Measurements from ENCODE around the gene GPBP1L1.
"Not testable (repeated sequence)": the region's sequence is repeated elsewhere in the genome, so short reads cannot be mapped to it uniquely, and the experiment has no call there.

Gene GPBP1L1

DNA sequence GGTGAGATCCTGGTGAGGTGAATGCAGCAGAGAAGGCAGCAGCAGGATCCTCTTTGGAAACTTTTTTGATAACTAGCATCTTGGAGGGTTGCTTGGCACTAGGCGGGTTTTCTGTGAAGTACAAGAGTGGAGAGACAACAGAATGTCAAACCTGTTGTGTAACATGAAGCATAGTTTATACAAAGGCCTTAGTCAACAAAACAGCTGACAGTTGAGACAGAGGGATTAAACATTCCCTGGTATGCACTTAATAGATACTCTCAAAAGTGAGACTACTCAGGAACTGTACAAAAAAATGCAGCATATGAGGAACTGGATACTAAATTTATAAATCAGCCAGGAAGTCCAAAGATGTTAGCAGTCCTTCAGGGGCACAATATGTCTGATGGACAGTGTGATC is 46.0 kb downstream of the GPBP1L1 start:
- DNase-seq (ENCODE audit: low spot score), result no peak

DNA sequence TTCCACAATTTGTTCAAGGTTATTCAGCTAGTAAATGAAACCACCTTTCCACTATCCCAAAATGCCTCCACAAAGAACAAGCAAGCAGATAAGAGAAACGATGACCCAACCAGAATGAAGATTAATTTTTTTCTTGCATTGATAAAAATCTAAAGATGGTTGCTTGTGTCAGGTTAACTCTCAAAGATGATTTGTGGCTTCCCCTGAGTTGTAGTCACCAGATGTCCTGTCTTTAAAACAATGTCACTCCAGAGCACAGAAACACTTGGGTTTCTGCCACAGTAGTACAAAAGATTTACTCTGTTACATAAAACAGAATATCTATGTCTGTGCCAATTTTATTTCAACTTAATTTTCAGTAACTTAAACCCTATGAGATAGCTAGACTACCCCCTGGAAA is 51.1 kb downstream of the GPBP1L1 start:
- no peak for DNase-seq (ENCODE audit: low spot score)

DNA sequence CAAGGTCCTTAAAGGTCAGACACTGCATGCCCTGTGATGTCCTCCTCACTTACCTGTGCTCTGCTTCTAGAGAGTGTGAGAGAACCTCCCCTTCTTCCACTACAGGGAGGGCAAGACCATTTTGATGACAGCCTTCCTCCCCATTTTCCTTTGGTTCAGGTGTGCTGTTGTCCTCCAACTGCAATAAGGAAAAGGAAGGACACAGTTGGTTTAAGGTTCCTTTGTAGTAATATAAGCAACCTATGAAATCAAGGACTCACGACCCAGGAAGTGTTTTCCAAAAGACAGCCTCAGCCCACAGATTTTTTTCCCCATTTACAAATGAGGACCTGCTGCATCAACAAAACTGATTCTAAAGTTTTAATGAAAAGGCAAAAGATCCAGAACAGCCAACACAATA is 55.9 kb downstream of the GPBP1L1 start:
- DNase-seq (ENCODE audit: low spot score), result no peak

DNA sequence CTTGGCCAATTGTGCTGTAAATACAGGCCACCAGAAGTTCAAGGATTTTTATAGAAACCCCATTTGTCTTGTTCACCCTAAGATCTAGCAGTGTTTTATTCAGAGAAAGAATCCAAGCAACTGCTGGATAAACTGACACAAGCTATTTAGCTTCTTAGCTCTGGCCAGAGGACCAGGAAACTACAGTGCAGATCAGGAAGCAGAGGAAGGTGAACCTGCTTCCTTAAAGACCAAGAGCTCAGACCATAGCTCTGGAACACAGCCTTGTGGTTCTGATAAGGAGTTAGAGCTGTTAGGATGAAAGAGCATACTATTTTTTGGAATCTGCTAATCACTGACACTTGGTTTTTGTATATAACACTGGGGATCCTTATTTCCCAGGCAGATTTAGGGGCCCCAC is 57.3 kb downstream of the GPBP1L1 start:
- no peak for DNase-seq (ENCODE audit: low spot score)

DNA sequence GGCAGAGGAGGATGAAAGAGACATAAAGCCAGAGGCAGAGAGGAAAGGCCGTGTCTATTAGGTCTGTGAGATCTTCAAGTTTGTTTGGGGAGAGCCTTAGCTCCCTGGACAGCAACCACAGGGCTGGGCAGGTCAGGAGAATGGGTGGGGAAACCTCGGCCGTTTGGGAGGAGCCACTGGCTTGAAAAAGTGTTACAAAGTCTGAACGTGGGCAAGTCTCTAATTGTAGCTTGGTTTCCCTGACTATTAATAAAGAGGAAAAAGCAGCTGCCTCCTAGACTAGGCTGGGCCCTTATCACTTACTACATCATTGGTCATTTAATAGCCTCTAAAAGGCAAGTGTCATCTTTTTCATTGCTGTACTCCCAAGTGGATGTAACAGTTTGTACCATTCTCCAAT is 62.4 kb downstream of the GPBP1L1 start, which contains the start of gene CCDC17:
Gene CCDC17 (minus strand): TSS at position 83 of the 400 bp plus-strand sequence. CDS start 145 bp downstream, outside the sequence.
- DNase-seq (ENCODE audit: low spot score), result no peak

DNA sequence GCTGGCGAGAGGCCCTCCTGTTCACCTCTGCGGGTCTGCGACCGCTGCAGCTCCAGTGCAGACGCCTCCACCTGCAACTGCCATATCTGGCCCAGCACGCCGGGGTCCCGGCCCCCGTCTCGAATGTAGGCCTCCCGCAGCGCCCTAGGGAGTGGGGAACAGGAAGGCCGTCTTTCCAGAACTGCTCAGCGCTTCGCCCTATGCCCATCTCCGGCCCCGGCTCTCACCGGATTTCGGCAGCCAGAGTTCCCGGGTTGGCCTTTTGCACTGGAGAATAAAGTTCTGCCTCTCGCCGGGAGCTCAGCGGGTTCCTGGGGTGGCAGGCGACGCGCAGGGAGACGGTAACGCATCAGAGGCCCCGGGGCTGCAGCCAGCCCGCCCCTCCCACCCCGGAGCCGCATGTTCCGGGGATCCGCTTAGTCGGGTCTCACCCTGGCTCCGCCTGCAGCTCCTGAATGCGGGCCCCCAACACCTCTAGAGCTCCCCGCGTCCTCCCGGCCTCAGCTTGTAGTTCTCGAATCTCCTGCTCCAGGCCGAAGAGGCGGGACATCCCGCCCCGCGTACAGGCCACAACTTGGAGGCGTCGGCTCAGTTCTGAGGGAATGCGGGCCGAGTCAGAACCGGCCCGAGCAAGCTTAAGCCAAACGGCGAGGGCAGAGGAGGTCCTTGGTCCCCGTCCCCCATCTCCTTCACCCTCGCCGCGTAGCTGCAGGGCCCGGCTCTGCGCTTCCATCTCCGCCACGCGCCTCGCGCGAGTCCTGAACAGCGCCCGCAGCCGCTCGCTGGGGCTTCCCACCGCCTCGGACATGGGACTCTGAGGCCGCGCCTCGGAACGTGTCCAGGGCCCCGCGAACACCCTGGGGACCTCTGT is 63.6 kb downstream of the GPBP1L1 start:
- DNase-seq (ENCODE audit: low spot score), result no peak

DNA sequence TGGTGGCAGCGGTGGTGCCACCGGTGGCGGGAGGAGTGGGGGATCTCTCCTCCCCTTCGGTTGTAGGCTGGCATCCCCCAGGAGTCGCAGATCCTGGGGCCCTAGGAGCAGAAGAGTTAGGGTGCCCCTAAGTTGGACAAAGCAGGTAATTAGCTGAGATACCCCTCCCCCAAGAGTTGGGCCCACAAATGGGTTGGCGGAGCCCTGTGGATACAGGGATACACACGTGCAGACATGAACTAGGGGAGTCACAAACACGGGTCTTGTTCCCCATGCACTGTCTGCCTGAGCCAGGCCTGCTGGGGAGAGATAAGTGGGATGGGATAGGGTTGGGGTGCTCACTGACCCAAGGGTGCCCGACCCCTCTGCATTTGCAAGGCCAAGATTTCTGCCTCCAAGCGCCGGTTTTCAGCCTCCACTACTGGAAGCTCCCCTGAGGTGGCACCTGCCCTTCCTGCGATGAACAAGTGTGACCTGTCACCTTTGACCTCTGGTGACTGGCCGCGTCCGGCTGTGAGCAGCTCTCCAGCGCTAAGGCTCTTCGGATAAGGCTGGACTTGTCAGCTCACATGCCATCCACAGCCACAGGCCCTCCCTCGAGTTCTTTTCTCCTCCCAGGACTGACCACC is 64.3 kb downstream of the GPBP1L1 start:
- DNase-seq (ENCODE audit: low spot score), result no peak

DNA sequence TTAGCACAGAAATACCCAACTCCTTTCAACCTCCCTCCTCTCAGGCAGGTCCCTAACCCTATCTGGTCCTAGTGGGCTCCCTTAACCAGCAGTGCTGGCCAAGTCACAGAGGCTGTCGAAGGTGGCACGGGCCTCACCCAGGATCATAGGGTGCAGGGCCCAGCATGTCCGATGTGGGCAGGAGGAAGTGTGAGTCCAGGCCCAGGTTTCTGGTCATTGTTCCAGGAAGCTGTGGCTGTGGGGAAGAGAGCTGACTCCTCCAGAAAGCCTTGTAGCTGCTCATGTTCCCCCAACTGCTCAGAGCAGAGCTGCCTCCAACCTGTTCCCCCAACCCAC is 64.9 kb downstream of the GPBP1L1 start:
- no peak for DNase-seq (ENCODE audit: low spot score)

DNA sequence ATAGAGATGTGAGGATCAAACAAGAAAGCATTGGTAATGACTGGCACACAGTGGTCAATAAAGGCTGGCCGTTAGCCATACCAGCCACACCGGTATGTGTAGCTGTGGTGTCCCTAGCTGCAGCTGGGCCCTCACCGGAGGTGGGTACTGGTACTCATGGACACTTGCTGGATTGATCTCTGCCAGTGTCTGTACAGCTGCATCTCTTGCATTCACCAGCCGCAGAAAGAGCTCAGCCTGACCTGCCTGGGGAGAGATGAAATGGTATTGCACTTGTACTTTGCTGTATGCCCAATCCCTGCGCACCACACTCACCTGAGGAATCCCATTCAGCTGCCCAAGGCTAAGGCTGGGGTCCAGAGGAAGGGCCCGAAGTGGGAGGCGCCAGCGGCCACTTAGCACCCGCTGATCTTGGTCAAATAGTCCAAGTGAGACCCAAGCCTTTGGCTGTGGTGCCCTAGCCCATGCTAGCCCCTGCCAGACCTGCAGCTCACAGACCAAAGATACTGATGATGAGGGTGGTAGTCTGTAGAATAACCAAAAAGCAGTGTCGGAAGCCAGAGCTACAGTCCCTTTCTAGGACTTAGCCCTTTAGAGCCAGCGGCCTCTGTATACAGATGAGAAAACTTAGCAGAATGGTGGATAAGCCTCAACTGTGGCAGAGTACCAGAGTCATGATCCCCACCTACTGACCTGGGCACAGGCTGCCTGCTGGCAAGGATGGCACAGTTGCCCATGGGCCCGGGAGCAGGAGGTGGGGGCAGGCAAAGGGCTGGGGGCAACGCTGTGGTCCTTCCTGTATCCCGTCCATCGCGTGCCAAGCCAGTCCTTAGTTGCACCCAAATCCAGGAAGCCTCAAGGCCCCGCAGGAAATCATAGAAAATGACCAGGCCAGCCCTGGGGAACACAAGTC is 65.5 kb downstream of the GPBP1L1 start:
- no peak for DNase-seq (ENCODE audit: low spot score)

DNA sequence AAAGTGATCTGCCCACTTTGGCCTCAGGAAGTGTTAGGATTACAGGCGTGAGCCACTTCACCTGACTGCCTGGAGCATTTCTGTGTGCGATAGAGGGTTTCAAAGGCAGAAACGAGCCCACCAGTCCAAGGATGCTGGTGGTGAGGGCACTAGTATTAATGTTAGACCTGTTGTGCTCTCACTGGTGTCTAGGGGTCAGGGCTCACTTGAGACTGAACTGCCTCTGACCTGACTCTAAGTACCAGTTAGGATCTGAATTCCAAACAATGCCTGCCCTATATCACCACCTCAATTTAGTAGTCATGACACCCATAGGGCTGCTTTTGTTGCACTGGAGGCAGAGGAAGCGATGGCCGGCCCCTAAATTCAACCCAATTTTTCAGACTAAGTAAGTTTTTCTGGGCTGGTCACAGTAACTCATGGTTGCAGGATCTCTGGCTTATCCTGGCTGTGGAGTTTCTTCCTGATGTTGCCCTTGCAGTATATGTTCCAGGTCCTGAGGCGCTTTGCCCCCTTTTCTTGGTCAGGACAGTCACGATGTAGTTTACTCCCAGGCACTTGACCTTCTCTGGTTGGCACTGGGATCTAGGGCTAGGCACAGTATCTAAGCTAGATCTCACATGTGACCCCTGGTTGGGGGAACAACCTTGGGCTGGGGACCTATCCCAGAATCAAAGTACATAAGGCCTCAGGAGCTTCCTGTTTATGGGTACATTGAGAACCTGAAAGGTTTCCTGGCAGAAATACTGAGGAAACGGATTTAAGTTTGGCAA is 67.0 kb downstream of the GPBP1L1 start:
- no peak for DNase-seq (ENCODE audit: low spot score)

DNA sequence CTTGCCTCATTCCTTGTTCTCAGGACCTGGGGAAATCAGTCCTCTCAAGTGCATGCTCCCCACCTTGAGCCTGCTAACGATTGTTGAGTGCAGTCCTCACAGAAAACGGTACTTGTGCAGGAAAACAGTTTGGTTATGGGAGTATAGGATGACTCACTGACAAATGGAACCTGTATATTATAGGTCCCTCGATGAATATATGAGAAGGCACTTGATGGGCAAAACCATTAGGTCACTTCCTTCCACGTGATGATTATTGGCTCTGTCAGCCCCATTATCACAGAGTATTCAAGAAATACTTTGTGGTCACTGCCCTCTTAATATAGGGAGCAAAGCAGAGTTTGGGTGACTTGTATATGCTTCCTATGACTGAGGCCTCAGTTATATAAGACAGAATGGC is 68.7 kb downstream of the GPBP1L1 start:
- DNase-seq (ENCODE audit: low spot score), result no peak

DNA sequence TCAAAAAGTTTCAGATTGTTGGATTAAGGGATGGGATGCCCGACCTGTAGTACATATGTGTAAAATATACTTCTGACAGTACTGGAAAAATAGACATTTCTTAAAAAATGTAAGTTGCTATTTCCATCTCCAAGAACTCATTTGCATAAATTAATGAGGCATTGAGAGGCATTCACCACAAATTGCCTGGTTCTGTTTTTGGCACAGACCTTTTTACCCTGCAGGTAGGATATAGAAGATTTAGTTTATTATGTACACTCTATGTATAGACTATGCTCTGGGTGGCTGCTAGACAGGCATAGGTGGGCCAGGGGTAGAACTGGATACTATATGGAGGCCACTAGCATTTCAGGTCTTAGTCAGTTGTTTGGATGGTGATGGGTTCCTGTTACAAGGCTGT is 70.4 kb downstream of the GPBP1L1 start:
- no peak for DNase-seq (ENCODE audit: low spot score)

DNA sequence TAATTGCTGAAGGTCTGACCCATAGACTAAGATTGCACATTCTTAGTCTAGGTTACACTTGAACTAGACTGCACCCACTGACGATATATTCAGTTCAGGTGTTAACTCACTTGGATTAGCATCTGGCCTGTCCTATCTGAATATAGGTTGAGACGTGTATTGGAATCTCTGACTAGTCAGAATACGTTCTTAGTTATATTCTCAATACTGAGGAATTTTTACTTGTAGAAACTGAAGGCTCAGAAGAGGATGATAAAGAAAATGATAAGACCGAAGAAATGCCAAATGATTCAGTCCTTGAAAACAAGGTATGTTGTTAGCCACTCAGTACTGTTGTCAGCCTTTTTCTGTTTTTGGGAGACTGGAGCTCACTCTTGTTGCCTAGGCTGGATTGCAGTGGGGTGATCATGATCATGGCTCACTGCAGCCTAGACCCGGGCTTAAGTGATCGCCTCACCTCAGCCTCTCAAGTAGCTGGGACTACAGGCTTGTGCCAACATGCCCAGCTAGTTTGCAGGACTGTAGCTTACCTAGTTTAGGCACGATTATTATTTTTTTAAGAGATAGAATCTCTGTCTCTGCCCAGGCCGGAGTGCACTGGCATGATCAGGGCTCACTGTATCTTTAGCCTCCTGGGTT is 73.3 kb downstream of the GPBP1L1 start:
- DNase-seq (ENCODE audit: low spot score), result no peak

DNA sequence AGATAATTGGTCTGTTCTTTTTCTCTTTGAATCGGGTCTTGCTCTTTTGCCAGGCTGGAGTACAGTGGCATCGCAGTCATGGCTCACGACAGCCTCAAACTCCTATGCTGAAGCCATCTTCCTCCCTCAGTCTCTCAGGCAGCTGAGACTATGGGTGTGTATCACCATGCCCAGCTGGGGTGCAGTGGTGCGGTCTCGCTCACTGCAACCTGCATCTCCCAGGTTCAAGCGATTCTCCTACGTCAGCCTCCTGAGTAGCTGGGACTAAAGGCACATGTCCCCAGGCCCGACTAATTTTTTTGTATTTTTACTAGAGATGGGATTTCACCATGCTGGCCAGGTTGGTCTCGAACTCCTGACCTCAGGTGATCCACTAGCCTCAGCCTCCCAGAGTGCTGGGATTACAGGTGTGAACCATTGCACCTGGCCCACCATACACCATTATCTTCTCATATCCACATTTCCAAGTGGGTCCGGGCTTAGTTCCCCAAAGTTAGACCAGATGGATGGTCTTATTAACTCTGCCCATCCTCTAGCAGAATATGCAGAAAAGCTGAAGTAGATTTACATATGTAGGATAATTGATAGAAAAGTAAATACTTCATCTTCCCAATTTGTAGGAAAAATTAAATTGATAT is 75.6 kb downstream of the GPBP1L1 start:
- DNase-seq (ENCODE audit: low spot score), result no peak

DNA sequence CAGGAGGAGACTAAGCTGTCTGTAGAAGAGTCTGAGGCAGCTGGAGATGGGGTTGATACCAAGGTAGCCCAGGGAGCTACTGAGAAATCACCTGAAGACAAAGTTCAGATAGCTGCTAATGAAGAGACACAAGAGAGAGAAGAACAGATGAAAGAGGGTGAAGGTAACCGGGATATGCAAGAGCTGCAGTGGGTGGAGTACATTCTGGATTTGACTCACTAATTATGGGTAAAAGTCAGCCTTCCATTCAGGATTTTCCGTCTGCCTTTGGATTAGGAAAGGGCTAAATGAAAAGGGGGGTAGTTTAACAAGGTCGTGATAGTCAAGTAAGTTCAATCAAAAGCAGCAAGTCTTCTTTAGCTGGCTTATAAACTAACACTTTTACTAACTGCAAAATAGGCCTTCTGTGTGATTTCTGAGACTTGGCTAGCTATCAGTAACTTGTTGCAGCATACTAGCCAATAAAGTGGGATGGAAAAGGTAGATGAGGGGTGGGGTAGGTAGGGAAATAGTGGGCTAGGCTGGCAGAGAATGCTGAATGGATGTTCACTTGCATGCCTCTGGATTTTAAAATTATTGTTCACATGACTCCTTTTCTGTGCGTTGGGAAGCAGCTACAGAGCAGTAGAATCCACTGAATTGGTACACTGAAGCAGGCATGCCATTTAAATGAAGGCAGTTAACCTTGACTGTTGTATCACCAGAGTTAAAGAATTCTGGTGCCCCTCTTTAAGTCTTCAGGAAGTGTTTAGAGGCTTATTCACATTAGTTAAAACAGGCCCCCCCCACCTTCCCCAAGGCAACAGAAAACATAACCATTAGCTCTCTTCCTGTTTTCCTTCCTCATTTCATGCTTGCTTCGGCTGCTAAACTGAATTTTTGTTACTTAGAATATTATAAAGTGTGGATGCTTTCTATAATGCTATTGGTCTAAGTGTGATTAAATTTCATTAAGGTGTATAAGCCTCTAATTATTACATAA is 77.9 kb downstream of the GPBP1L1 start:
- no peak for DNase-seq (ENCODE audit: low spot score)

DNA sequence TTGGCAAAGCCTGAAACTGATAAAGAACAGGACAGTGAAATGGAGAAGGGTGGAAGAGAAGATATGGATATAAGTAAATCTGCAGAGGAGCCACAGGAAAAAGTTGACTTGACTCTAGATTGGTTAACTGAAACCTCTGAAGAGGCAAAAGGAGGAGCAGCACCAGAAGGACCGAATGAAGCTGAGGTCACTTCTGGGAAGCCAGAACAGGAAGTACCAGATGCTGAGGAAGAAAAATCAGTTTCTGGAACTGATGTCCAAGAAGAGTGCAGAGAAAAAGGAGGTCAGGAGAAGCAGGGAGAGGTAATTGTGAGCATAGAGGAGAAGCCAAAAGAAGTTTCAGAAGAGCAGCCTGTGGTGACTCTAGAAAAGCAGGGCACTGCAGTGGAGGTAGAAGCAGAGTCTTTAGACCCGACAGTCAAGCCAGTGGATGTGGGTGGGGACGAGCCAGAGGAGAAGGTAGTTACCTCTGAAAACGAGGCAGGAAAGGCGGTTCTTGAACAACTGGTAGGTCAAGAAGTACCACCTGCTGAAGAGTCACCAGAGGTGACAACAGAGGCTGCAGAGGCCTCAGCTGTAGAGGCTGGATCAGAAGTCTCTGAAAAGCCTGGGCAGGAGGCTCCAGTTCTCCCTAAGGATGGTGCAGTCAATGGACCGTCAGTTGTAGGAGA is 78.8 kb downstream of the GPBP1L1 start:
- DNase-seq (ENCODE audit: low spot score), result no peak

DNA sequence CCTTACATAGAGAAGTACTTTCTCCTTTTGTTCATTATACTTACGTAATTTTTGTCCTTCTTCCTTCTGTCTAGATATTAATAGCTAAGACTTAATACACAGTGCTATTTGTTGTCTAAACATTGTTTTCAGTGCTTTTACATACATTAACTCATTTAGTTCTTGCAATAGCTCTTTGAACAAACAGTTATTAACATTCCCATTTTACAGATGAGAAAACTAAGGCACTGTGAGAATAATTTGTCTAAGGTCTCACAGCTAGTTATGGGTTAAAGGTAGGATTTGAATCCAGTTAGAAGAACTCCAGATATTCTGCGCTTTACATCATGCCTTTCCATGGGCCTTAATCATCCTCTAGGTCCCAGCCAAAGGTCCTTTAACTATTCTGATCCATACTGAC is 82.1 kb downstream of the GPBP1L1 start:
- no peak for DNase-seq (ENCODE audit: low spot score)

DNA sequence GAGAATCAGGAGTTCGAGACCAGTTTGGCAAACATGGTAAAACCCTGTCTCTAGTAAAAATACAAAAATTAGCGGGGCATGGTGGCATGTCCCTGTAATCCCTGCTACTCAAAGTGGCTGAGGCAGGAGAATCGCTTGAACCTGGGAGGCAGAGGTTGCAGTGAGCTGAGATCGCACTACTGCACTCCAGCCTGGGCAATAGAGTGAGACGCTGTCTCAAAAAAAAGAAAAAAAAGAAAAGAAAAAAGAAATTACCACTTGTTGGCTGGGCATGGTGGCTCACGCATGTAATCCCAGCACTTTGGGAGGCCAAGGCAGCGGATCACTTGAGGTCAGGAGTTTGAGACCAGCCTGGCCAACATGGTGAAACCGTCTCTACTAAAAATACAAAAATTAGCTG is 89.6 kb downstream of the GPBP1L1 start:
- not testable (repeated sequence) for DNase-seq (ENCODE audit: low spot score)

DNA sequence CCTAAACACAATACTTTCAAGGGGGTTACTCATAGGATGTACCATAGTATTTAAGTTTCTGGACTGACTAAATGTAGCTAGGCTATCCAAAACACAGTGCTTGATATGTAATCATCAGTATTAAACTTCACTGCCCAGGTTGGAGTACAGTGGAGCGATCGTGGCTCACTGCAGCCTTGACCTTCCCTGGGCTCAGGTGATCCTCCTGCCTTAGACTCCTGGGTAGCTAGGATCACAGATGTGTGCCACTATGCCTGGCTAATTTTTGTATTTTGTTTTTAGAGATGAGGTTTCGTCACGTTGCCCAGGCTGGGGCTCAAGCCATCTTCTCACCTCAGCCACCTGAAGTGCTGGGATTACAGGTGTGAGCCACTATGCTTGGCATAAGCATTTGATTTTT is 91.9 kb downstream of the GPBP1L1 start:
- DNase-seq (ENCODE audit: low spot score), result no peak
